GM12872 (cell line): ENCODE measurements around the gene SH3RF1.

ENCODE experiments used
- CTCF ChIP-seq: IDR thresholded peaks from 3 replicates; pipeline ENCODE4 v1.5.1; 2011; ENCODE audit warnings: low read depth, mild to moderate bottlenecking, low read length, moderate library complexity; ENCODE audit not compliant: insufficient read depth

SH3RF1 gene

DNA sequence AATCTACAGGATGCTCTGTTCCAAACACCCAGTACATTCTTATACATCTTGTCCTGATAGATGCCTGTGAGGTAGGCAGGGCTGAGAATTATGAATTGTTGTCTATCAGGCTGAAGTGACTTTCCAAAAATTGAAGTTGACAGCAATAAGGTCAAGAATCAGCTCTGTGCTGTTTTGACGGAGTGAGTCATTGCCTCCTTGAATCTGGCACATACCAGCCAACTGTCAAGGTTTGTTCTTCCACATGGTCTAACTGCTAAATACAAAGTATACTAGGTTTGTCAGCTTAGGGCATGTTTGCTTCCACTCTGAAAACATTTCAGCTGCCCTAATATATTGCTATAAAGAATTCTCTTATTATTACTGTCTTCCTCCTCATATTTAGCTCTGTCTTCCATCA is 32.3 kb downstream of the SH3RF1 start:
- no peak for TF ChIP-seq CTCF

DNA sequence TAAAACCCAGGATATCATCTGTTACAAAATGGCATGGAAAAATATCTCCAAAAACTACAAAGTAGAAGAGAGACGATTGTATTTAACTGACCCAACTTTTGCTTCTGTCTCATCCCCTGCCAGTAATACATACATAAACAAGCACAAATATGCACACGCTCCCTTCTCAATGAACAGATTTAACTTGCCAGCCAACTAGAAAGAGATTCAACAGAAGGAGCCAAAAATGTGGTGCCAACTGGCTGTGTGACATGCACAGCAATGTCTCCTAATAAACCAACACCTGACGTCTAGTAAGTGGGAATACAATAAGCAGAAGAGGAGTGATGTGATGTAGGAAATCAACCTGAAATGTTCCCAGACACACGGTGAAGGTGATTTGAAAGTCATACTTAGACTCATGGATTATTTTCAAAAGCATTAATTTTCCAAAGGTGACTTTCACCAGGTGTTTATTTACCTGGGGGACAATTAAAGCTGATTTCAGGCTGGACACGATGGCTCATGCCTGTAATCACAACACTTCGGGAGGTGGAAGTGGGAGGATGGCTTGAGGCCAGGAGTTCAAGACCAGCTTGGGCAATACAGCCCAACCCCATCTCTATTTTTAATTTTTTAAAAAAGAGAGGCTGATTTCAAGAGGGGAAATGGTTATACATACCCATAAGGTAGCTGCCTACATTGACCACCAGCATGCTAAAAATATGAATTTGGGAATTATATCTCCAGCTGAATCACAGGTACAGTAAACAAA is 33.7 kb downstream of the SH3RF1 start:
- TF ChIP-seq CTCF: no peak

DNA sequence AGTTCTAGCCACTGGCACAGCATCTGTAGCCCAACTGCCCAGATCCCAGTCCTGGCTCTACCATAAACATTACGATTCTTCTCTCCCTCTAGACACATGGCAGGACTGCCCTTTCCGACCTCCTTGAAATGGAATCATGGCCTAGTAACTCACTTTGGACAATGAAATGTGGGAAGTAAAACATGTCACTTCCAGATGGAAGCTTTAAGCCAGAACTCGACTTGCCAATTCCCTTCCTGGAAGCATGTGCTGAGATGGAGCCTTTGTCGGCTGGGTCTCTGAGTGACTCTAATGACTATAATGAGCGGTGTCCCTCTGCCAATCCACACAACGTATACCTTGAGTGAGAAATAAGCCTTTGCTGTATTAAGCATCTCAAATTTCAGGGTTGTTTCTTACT is 34.7 kb downstream of the SH3RF1 start:
- TF ChIP-seq CTCF: no peak

GRCh38 chr4:169234137-169234855 is 36.5 kb downstream of the SH3RF1 start:
- TF ChIP-seq CTCF: no peak

DNA sequence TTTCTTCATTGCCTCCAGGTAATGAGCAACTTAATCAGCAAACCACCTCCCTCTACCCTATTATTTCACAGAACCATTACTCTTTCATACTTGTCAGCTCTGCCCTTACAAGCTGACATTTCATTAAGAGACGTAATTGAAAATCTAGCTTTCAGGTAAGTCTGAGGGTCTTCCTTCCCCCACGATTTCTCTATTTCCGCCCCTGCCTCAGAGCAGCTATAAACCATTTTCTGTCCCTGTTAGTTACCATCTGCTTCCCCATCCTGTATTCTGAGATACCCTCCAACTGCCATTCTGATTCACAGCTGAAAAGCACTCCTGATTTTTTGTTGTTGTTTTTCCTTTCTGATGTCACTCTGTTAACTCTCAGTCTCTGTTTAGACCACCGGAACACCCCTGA is 37.1 kb downstream of the SH3RF1 start:
- no peak for TF ChIP-seq CTCF

GRCh38 chr4:169231647-169232262 is 39.0 kb downstream of the SH3RF1 start:
- TF ChIP-seq CTCF: no peak

- TF ChIP-seq CTCF: no peak
These were observed 41.2 kb downstream of the SH3RF1 start for GRCh38 chr4:169229571-169230028.
